Iris pigment epithelial cell (primary cell): ENCODE results near the gene FBXW4.
"Not testable (repeated sequence)": the region's sequence is repeated elsewhere in the genome, so short reads cannot be mapped to it uniquely, and the experiment has no call there.

Experiments
- DNase-seq: peaks from one replicate; pipeline ENCODE4 v3.0.0-alpha.2; 2011; ENCODE audit warnings: low read depth

FBXW4 gene

DNA sequence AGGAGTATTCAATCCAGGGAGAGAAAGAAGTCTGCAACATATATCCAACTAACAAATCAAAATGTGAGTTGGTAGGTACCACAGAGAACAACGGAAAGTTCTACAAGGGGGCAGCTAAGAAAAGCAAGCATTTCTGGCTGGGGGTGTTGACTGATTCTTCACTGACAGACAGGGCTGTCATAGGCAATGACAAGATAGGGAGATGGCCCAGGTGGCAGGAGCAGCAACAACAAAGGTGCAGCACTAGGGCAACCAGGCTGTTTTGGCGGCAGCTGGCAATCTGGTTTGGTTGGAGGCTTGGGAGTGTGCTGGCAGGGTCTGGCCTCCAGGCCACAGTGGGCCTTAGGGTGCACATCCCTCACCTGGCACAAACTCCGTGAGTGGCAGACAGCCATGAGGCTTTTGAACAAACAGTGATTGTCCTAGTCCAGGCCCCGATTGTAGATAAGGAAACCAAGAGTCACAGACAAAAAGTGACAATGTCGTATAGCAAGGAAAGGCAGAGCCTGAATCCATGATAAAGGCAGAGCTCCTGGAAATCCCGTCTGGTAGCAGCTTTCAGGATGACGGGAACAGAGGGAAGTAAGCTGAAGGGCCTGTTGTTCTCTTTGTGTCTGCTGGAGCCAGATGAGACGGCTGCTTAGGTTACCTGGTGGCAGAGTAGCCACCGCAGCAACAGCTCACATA lies 78.4 kb downstream of the FBXW4 start:
- no peak for DNase-seq

DNA sequence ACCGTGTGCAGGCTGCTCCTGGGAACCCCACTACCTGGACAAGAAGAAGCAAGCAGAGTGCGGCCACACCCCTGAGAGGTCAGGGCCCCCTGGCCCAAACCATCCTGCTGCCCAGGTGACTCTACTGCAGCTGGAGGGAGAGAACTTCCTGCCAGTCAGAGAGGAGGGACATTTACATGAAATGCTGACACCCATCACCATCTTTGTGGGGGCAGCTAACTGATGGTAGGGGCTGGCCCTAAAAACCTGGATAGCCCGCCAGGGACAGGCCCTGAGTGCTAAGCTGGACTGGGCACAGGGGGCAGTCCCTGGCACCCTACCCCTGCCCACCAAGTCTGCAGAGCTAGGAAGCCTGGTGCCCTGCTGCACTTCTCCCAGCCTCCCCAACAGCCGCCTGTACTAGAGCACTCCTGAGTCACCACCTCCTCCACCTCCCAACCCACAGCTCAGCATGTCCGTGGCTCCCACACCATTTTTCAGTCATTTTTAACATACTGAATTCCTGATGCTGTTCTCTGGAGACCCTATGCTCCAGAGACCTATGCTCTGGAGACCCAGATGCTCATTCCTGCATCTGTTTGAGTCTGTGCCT lies 79.3 kb downstream of the FBXW4 start:
- peak; percentile 7 for DNase-seq

DNA sequence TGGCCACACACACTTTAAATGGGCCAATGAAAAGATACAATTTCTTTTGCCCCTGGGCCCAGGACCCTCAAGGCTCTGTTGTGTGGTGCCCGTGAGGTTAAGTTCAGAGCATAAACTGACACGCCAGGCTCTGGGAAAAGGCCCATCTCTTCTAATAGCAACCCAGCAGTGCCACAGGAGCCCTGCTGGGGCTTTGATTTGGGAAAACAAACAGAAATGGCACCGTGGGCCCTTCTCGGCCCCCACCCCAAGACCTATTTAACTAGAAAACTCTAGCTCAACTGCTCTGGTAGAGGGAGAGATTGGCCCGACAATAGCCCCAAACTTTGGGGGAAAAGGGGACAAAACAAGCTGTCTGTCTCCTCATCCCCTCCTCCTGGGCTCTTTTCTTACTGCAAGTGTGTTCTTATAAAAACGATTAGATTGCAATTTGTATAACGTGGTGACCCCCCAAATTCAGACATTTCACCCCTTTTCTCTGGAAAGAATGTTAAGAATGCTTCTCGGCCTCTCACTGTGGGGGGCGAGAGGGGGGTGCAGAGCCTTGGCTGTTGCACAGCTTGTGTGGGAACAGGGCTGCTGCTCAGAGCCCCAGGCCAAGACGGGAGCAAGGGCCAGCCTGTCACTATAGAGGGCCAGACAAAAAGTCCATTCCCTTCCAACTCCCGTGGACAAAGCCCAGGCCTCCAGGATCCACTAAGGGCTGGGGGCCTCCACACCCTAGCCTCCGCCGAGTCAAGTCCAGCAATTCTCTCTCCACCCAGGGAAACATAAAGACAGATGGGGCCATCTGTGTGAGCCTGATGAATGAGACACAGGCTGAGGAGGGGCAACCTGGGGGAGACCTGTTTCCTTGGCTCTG lies 80.1 kb downstream of the FBXW4 start:
- no peak for DNase-seq

DNA sequence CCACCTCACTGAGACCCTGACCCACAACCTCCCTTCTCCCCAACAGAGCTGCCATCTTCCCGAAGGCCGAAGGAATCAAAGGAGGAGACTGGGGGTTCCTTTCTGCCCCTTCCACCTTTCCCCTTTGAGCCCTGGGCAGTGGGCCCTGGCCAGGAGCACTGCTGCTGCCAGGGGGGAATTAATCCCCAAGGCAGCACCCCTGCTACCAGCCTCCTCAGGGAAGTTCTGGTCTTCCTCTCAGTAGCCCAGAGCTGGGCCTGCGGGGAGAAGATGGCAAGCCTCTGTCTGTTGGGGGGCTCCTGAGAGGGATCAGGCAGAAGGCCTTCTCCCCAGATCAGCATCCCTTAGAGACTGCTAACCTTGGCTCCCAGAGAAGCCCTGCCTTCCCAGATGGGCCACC lies 81.3 kb downstream of the FBXW4 start:
- no peak for DNase-seq

DNA sequence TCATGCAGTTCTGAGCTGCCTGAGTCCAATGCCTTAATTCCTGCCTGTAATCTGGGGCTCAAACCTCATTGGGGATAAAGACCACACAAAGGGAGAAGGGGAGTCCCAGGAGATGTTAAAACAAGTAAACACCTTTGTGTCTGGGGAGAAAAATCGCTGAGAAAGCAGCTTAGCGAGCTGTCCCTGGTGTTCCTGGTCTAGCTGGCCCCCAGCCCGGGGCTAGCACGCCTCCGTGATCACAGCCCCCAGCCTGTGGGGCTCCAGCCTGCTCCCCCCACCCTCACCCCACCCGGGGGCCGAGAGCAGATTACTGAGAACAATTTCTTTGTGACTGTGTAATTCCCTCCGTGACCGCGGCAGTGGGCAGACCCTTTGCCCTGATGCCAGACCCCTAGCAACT lies 82.1 kb downstream of the FBXW4 start:
- no peak for DNase-seq

DNA sequence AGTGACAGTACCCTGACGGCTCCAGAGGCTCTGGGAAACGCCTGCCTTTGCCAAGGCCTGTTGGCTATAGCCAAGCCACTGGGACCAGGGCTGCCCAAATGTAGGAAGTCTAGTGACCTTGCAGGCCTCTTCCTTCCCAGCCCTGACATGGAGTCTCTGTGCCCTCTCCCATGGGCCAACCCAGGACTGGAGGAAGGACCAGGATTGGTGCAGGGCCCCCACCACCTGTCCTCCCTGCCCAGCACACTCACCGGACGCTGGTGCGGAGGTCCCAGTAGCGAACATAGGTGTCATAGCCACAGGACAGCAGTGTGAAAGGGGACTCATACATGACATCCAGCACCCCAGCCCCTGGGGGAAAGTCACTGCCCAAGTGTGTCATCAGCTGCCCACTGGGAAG lies 82.9 kb downstream of the FBXW4 start:
- DNase-seq = no peak

DNA sequence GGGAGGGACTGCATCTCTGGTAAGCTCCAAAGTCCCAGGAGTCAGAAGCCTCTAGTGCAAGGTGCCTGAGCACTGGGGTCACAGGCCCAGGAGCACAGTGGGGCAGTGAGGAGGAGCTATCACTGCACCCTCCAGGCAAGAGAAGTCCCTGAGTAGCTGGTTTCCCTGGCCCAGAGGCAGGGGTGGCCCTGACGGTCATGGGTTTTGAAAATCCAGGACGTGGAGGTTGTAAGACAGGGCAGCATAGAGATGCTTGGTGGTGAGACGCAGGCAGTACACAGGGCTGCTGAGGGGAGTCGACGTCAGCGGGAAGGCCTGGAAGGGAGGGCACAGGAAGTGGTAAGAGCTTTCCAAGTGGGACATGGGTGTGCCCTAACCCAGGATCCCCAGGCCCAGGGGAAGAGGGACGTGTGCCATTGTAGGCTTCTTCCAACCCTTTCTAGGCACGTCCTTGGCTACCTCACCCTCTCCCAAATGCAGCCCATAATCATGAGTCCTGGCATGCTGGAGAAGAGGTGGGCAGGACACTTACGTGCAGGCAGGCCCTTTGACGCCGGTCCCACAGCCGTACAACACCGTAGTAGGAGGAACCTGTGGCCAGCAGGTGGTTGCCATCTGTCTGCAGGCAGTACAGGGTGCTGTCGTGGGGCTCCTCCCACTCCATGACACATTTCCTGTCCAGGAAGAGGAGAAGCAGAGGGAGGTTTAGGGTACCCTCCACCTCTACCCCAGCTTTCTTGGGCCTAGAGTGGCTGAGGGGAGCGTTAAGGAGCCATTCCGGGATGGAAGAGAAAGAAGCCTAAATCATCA lies 83.7 kb downstream of the FBXW4 start:
- peak; percentile 25 for DNase-seq

DNA sequence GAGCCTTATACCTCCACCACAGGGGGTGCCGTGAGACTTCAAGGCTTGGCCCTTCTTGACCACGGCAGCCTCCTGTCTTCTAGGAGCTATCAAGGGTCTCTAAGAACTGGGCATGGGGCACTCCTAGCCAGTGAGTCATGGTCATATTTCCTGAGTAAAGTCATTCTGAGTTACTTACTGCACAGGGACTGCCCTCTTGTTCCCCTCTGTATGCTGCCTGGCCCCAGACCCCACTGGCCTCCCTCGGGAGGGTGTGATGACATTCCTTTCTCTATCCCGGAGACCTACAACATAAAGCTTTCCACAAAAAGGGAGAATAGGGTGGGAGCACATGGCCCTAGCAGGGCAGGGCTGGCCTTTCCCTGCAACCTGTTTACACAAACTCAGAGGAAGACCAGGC lies 85.5 kb downstream of the FBXW4 start:
- DNase-seq = peak; percentile 18

DNA sequence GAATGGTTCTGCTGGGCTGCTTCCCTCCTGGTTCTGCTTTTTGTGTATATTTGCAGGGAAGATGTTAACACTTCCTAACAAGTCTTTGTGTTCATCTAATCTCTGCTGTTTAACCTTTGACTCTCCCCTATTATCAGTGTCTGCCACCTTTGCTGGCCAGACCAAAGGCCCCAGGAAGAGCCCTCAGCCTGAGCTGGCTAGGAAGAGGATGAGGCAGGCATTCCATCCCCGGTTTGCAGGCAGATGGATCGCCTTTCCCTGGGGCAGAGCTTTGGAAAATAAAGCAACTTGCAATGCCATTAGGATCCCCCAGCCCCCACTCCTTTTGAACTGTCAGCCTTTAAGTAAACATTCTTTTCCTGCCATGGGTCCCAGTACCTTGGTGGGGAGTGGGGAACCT lies 87.8 kb downstream of the FBXW4 start:
- no peak for DNase-seq

DNA sequence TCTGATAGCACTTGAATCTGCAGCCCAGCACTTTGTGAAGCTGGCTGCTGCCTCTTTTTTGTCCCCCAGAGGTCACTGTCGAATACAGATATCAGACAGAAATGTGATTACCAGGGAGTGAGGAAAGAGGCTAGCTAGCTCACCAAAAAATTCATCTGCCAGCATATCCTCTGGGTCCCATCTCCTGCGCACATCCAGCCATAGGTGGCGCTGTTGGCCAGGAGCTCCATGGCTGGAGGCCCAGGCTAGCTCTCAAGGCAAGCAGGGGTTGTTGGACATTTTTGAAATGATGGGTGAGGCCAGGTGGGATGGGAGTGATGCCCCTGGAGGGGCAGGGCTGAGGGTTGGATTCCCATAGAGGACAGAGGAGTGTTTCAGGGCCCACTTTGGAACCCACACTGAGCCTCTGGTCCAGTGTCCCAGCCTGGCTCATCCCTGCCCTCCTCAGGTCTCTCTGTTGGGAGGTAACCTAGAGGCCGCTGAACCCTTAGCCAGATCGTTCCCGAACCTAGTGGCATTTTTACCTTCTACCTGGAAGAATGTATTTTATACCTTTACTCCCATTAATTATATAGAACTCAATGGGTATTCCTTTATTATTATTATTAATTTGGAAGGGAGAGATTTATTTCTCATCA lies 92.1 kb downstream of the FBXW4 start:
- DNase-seq = peak; percentile 69

DNA sequence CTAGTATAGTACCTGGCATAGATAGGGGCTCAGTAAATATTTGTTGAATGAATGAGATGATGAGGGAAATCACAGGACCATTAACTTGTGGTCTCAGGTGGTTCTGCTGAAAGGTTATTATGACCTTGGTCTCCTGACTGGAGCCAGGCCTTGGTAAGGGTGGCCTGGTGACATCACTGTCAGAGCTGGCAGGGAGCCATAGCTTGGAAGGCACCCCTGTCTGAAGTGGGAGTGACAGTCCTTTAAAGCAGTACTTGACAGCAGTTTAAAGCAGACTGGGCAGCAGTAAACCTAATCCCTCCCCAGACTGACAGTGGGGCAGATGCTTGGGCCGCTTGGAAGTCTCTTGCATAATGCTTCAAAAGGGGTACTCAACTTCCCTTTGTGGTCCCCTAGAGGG lies 93.4 kb downstream of the FBXW4 start:
- DNase-seq = no peak

DNA sequence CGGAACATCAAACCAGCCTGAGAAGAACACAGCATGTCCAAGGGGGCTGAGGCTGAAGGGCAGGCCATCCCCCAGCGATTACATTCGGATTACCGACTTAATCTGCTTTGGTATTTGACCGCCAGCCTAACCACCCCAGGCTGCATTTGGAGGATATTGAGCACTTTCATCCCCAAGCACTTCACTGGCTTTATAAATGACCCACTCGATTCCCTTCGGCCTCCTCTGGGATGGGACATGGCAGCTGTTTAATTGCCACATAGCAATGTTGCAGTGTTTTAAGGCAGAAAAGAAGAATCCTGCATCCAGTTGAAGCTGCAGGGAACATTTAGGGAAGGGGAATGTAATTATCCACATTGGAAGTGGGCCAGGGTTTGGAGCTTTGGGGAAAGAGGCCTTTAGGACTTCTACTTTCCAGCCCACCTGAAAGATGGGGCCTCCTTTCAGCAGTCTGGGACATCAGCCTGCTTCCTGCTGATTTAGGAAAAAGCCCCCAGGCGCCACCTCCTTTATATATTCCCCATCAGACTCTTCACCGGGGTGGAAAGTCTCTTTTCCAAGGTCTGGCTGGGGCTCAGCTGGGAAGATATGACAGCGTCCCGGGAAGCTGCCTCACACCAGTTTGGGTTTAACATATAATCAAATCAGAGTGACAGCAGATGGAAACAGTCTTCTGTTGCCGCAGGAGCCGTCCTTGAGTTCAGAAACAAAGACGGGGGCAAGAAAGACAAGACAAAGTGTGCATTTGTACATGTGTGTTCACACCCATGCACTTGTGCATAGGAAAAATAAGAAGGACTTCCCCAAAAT lies 97.7 kb downstream of the FBXW4 start:
- no peak for DNase-seq

DNA sequence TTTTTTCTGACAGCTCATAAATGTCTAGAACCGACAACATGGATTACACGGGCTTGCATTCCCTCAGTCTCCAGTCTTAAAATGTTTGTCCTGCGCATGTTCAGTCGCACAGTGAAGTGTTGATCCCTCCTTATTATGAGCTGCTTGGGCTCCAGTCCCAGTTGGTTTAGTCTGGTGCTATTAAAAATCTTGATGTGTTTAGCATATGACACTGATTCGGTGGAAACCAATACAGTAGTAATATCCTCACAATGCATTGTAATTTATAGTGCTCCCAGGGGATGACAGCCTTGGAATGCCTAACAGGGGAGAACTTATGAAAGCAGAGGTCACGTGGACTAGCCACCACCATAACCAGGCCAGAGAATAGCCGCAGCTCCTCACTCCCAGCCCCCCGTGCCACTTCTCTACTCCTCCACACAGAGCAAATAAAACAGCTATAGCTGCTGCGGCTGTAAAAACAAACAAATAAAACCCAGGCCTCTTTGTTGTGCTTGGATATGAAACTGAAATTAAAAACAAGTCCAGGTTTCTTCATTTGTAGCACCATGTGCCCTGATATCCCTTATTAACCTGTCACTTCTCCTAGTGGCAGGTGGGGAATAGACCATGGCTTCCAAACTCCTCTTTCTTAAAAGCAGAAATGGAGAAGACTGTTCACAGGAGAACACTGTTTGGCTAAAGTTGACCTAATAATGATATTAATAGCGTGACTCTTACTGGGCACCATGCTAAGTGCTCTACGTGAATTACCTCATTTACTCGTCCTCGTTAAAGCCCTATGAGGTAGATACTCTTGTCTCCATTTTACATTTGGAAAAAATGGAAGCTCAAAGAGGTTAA lies 99.2 kb downstream of the FBXW4 start:
- DNase-seq = no peak

DNA sequence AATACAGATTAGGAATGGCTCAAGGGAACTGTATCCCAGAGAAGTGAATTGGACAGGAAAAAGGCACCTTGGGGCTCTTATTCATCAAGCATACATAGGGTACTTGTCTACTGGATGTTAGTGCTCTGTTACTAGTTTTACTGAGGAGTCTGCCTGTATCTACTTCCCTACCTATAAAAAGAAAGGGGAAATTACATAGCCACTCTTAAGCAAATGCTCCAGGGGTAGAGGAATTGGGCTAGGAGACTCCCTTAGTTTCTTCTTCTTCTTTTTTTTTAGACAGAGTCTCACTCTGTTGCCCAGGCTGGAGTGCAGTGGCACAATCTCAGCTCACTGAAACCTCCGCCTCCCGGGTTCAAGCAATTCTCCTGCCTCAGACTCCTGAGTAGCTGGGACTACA lies 101.6 kb downstream of the FBXW4 start:
- not testable (repeated sequence) for DNase-seq

DNA sequence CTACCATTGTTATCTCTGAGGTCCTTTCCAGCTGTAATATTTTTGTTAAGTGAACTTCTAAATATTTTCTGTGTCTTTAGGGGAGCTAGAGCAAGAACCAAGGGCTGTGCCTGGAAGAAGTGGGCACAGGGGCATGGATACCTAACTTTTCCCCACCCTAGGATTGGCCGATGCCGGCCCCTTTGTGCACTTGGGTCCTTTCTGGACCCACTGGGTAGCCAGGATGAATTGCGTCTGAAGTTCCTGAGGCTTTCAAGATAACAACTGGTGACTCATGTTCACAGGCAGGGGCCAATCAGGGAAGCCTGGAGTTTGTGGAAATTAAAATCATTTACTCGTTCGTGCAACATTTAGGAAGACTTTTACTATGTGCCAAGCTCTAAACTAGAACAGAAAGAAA lies 106.1 kb downstream of the FBXW4 start:
- peak; percentile 73 for DNase-seq

DNA sequence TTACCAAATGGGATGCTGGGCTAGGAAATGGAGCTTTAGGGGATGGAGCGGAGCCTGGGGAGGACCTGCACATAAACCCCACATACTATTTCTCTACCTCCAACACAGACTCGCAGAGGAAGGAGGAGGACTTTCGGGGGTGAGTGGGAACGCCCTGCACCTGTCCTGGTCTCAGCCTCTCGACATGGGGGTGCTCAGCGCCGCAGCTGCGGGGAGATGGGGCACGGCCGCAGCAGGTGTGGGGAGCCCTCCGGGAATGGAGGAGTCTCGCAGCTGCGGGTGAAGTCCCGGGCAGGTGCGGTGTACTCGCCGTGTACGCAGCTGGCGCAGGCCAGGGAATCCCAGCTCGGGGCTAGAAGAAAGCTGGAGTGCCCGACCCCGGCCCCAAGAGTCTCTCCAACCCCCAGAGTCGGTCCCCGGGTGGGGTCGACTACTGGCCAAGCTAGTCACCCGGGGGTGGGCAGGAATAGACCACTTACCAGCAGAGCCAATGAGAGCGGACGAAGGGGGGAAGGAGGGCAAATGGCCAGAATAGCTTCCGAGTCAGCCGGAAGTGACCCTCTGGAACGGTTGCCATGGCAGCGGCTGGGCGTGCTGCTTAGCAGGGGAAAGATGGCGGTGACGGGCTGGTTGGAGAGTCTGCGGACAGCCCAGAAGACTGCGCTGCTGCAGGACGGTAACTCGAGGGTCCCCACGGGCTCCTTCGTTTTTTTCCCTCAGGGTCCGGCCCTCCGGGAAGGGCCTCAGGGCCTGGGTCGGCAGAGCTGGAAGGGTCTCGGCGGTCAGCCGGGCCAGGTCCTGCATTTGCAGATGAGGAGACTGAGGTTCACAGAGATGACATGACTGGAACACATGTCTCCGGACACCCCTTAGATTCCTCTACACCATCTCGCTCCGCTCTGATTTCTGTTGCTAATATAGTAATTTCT lies 107.0 kb downstream of the FBXW4 start, which contains the start of the genes DPCD and POLL:
Gene DPCD, plus strand, starts transcription at position 597 of the 929 bp plus-strand sequence. Its CDS starts 16 bp downstream, at position 613.
Gene POLL, minus strand, starts transcription at position 533 of the 929 bp plus-strand sequence. CDS start 897 bp downstream, outside the sequence.
- DNase-seq = peak; percentile 95

DNA sequence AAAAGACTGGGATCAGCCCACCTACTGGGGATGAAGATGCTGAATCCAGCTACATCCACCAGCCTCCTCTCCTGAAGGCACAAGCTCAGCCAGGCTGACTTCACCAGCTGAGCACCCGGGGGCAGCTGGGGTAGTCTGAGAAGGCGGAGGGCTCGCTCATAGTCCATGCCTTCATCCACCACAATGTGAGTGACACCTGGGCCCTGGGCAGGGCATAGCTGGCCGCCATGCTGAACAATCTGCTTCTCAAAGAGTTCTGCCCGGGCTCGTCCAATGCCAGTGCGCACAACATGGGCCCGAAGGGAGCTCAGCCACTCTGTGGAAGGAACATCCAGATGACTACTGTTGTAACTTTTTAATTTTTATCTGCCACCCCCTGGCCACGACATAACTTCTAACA lies 109.1 kb downstream of the FBXW4 start:
- DNase-seq = no peak
